HG03064 (cell line): Measurements from ENCODE around the gene TSPAN4.

Experiments
- ATAC-seq: cut with Tn5 transposase; IDR thresholded peaks from one replicate; pipeline ENCODE4 v1.9.1; 2021; ENCODE audit warnings: low read depth; ENCODE audit not compliant: unreplicated experiment

Gene TSPAN4

GRCh38 chr11:847876-848275, 5.2 kb downstream of the TSPAN4 start:
- ATAC-seq: no peak

- ATAC-seq: no peak
Observed at GRCh38 chr11:848380-848931, 5.8 kb downstream of the TSPAN4 start.

- no peak for ATAC-seq
Observed at GRCh38 chr11:849104-849824, 6.6 kb downstream of the TSPAN4 start.

GRCh38 chr11:849951-850774, 7.5 kb downstream of the TSPAN4 start:
- no peak for ATAC-seq

- no peak for ATAC-seq
Observed at GRCh38 chr11:850775-851763, 8.4 kb downstream of the TSPAN4 start.

GRCh38 chr11:852762-853161, 10.1 kb downstream of the TSPAN4 start:
- no peak for ATAC-seq

GRCh38 chr11:853682-854448, 11.2 kb downstream of the TSPAN4 start:
- ATAC-seq: no peak

- no peak for ATAC-seq
Observed at GRCh38 chr11:854601-855329, 12.1 kb downstream of the TSPAN4 start.

GRCh38 chr11:855330-855674, 12.7 kb downstream of the TSPAN4 start:
- ATAC-seq: no peak

- ATAC-seq: no peak
Observed at GRCh38 chr11:855796-856195, 13.1 kb downstream of the TSPAN4 start.

- no peak for ATAC-seq
Observed at GRCh38 chr11:856397-856796, 13.7 kb downstream of the TSPAN4 start.

- ATAC-seq: no peak
Observed at GRCh38 chr11:858053-858761, 15.6 kb downstream of the TSPAN4 start.

- no peak for ATAC-seq
Observed at GRCh38 chr11:858762-859339, 16.2 kb downstream of the TSPAN4 start.

- no peak for ATAC-seq
Observed at GRCh38 chr11:859394-860131, 16.9 kb downstream of the TSPAN4 start.

- ATAC-seq: no peak
Observed at GRCh38 chr11:860234-861104, 17.8 kb downstream of the TSPAN4 start.

GRCh38 chr11:861105-861479, 18.4 kb downstream of the TSPAN4 start:
- ATAC-seq: no peak
